Caco-2 (cell line): ENCODE data around the gene TSHZ2. TPM values are rescaled to one million over a fixed set of nuclear protein-coding genes. Genes with fewer than 3 reads are reported as not detected.

Experiments
- BruUV-seq: library from RNA; stranded (reverse); fragments of 400-500 nt; replicated peaks from 2 replicates; lab custom pipeline; 2021; lab: Mats Ljungman, UMichigan
- CTCF ChIA-PET: fragments of 300-600 bp; sonication (Branson Sonifier 250); formaldehyde crosslinking; loops from one replicate; lab custom pipeline; 2022; ENCODE audit warnings: antibody characterized with exemption; lab: Charles Lee
- POLR2A ChIA-PET: fragments of 300-600 bp; sonication (Branson Sonifier 250); formaldehyde crosslinking; loops from one replicate; lab custom pipeline; 2022; ENCODE audit warnings: antibody characterized with exemption; lab: Charles Lee
- DNase-seq, 2 experiments: peaks; one replicate each; pipeline versions ENCODE4 v3.0.0 to v3.0.0-alpha.2; 2020 to 2022
- H3K27me3 ChIP-seq: replicated peaks from 2 replicates; pipeline ENCODE4 v1.6.0; 2011; ENCODE audit warnings: low read length; ENCODE audit not compliant: control insufficient read depth, insufficient read depth
- H3K36me3 ChIP-seq: 2 replicates; pipeline ENCODE4 v1.5.1; 2011; ENCODE audit warnings: low read length; ENCODE audit not compliant: control insufficient read depth, insufficient read depth
- H3K4me1 ChIP-seq: fragments of 250-450 bp; sonication (Bioruptor Pico); 2 replicates; pipeline ENCODE4 v1.5.1; 2020; ENCODE audit warnings: mild to moderate bottlenecking
- H3K4me3 ChIP-seq: 2 replicates; pipeline ENCODE4 v1.5.1; 2011; ENCODE audit warnings: low read depth, mild to moderate bottlenecking, control low read depth, low read length
- H3K9me3 ChIP-seq: fragments of 250-450 bp; sonication (Bioruptor Pico); 2 replicates; pipeline ENCODE4 v1.5.1; 2020; ENCODE audit warnings: mild to moderate bottlenecking, moderate library complexity
- H3K27ac Mint-ChIP-seq: one replicate; pipeline ENCODE4 v1.8.0; 2022; ENCODE audit warnings: mixed read lengths; ENCODE audit not compliant: unreplicated experiment
- H3K27me3 Mint-ChIP-seq: one replicate; pipeline ENCODE4 v1.8.0; 2022; ENCODE audit warnings: mixed read lengths; ENCODE audit not compliant: insufficient read depth, unreplicated experiment
- H3K36me3 Mint-ChIP-seq: one replicate; pipeline ENCODE4 v1.8.0; 2022; ENCODE audit warnings: mild to moderate bottlenecking, mixed read lengths; ENCODE audit not compliant: insufficient read depth, unreplicated experiment
- H3K4me1 Mint-ChIP-seq: one replicate; pipeline ENCODE4 v1.8.0; 2022; ENCODE audit warnings: low read depth, mixed read lengths; ENCODE audit not compliant: unreplicated experiment
- H3K4me3 Mint-ChIP-seq: one replicate; pipeline ENCODE4 v1.8.0; 2022; ENCODE audit warnings: mild to moderate bottlenecking, moderate library complexity, mixed read lengths; ENCODE audit not compliant: unreplicated experiment
- H3K9me3 Mint-ChIP-seq: one replicate; pipeline ENCODE4 v1.8.0; 2022; ENCODE audit warnings: mixed read lengths; ENCODE audit not compliant: unreplicated experiment
- intact Hi-C: fragments of 100-400 bp; cut with micrococcal nuclease; formaldehyde crosslinking; loops from one replicate; pipeline ENCODE4 v1.10.0; 2022; ENCODE audit not compliant: unreplicated experiment
- total RNA-seq: library from RNA; stranded (reverse); gene quantifications from 2 replicates; pipeline ENCODE4 v1.2.3, GENCODE V29; 2022
- TF ChIP-seq, protein P1 (sequence below), 2 experiments: fragments of 200-600 bp in 1 of 2; IDR thresholded peaks; 1 replicate in 1 of 2; 2 replicates in 1 of 2; pipeline versions ENCODE4 v1.5.1 to v1.8.0; 2011 to 2022; ENCODE audit warnings: antibody characterized with exemption in 1 of 2, control low read depth in 1 of 2, inconsistent platforms in 1 of 2, low read depth in 1 of 2, low read length in 1 of 2, mild to moderate bottlenecking in 1 of 2, moderate library complexity in 1 of 2; ENCODE audit not compliant: insufficient read depth in 1 of 2, severe bottlenecking in 1 of 2, unreplicated experiment in 1 of 2

The TSHZ2 gene
- total RNA-seq, 1 experiment from 2014 or later, result 0.07 TPM

DNA sequence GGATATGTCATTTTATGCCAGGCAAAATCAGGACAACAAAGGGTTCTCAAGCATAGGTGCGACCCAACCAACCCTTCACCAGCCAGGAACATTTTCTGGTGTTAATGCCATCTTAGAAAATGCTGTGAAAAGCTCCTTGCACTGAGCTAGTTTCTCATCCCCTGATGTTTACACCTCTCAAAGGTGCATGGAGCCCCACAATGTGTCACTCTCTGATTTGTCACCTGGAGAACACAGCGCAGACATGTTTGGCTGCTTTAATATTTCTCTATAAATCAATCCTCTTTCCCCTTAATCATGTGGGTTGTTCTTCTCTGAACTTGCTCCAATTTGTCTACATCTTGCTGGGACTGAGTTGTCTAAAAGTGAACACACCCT is 244.3 kb downstream of the TSHZ2 start:
- Mint-ChIP-seq H3K27me3 (peaks cover 26% of the 10 kb centered on the region), H3K36me3 (no peaks in the 10 kb centered on the region), H3K9me3 (no peaks in the 10 kb centered on the region), H3K4me3 (no peak overlapping the region), H3K4me1 (no peaks in the 10 kb centered on the region), H3K27ac (no peak overlapping the region)
- intact Hi-C loops, result loop anchor here (2.0 to 5.0 kb wide), 4 partner anchors 330 to 1024 kb away; partner anchors contain the start of gene ZFP64
- Histone ChIP-seq H3K9me3 (no peaks in the 10 kb centered on the region), H3K4me1 (no peaks in the 10 kb centered on the region), H3K4me3 (no peak overlapping the region), H3K36me3 (no peaks in the 10 kb centered on the region), H3K27me3 (peaks cover 2% of the 10 kb centered on the region; the same call in 1 of the 2 replicates)
- TF ChIP-seq, protein P1, sequence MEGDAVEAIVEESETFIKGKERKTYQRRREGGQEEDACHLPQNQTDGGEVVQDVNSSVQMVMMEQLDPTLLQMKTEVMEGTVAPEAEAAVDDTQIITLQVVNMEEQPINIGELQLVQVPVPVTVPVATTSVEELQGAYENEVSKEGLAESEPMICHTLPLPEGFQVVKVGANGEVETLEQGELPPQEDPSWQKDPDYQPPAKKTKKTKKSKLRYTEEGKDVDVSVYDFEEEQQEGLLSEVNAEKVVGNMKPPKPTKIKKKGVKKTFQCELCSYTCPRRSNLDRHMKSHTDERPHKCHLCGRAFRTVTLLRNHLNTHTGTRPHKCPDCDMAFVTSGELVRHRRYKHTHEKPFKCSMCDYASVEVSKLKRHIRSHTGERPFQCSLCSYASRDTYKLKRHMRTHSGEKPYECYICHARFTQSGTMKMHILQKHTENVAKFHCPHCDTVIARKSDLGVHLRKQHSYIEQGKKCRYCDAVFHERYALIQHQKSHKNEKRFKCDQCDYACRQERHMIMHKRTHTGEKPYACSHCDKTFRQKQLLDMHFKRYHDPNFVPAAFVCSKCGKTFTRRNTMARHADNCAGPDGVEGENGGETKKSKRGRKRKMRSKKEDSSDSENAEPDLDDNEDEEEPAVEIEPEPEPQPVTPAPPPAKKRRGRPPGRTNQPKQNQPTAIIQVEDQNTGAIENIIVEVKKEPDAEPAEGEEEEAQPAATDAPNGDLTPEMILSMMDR (IDR thresholded peaks at IDR 0.05; ENCODE audit: insufficient read depth in 1 of 2, low read depth in 1 of 2, low read length in 1 of 2, severe bottlenecking in 1 of 2, unreplicated experiment in 1 of 2), result no peak
- ChIA-PET CTCF (interaction anchor here (1.0 to 1.3 kb wide), 2 partner anchors 331 to 469 kb away, joined by 3 to 6 read pairs; no protein-coding TSS in a partner anchor), POLR2A (no interaction called here)
- no TSS peak for BruUV-seq
- DNase-seq, result no peak

DNA sequence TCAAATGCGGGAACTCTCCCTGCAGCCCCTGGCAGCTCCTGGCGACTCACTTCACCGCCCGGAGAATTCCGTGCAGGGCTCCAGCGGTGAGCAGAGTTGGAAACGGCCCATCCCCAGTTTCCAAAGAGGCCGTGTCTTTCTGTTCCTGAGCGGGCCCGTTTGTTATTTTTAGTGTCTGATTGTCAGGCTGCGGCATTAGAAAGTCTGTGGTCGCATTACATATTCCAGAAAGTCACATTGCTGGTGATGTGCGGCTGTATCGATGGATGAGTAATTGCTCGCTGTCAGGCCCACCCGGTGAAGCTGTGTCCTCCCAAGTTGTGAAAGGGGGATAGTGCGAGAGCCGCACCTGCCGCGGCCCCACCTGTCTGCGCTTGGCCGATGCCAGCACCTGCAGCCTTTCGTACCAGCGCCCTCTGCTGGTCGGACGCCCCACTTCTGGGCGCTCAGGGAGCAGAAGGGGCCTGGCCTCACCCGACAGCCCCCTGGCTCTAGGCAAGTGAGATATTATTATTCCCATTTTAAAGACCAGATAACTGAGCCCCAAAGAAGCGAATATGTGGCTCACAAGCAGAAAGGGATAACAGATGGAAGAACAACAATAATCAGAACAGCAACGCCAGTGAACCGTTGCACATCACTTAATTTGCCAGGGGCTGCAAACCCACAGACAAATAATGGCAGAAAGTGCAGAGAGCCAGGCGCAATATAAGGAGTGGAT is 244.9 kb downstream of the TSHZ2 start:
- TF ChIP-seq, protein P1 (IDR thresholded peaks at IDR 0.05; ENCODE audit: insufficient read depth in 1 of 2, low read depth in 1 of 2, low read length in 1 of 2, severe bottlenecking in 1 of 2, unreplicated experiment in 1 of 2), result peak; percentile 99 to 100
- peaks cover 2% of the 10 kb centered on the region; the same call in 1 of the 2 replicates for H3K27me3 ChIP-seq
- DNase-seq, result peak; percentile 79 to 92
- no peak overlapping the region for H3K27ac Mint-ChIP-seq
- CTCF ChIA-PET, result interaction anchor here (1.0 to 1.3 kb wide), 2 partner anchors 331 to 469 kb away, joined by 3 to 6 read pairs; no protein-coding TSS in a partner anchor
- no peaks in the 10 kb centered on the region for H3K4me1 Mint-ChIP-seq
- H3K9me3 Mint-ChIP-seq, result no peaks in the 10 kb centered on the region
- H3K4me3 ChIP-seq, result no peak overlapping the region
- no peaks in the 10 kb centered on the region for H3K36me3 ChIP-seq
- POLR2A ChIA-PET, result no interaction called here
- peaks cover 26% of the 10 kb centered on the region for H3K27me3 Mint-ChIP-seq
- H3K4me1 ChIP-seq, result no peaks in the 10 kb centered on the region
- H3K36me3 Mint-ChIP-seq, result no peaks in the 10 kb centered on the region
- intact Hi-C loops, result loop anchor here (1.0 to 5.0 kb wide), 5 partner anchors 59 to 1025 kb away; partner anchors contain the start of gene ZFP64
- BruUV-seq, result no TSS peak
- H3K9me3 ChIP-seq, result no peaks in the 10 kb centered on the region
- H3K4me3 Mint-ChIP-seq, result no peak overlapping the region

DNA sequence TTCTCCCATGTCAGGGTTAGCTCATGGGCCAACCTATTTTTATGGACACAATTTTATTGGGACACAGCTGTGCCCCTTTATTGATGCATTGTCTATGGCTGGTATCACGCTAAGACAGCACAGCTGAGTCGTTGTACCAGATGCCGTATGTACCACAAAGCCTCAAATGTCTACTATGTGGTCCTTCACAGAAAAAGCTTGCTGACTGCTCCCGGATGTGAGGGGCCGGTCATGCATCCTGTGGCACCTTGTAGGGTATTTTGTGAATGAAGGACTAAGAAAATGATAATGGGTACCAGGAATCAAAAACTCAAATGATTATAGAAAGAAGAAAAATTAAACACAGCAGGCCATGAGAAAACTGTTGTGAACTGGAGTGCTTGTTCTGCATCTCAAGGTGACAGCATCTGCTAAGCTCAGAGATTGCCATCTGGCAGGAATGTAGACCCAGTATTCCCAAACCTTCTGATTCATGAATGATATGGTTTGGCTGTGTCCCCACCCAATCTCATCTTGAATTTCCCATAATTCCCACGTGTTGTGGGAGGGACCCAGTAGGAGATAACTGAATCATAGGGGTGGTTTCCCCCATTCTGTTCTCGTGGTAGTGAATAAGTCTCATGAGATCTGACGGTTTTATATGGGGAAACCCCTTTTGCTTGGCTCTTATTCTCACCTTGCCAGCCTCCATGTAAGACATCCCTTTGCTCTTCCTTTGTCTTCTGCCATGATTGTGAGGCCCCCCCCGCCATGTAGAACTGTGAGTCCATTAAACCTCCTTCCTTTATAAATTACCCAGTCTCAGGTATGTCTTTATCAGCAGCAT is 248.5 kb downstream of the TSHZ2 start:
- Mint-ChIP-seq H3K27me3 (peaks cover 17% of the 10 kb centered on the region), H3K9me3 (no peaks in the 10 kb centered on the region), H3K4me3 (no peak overlapping the region), H3K4me1 (no peaks in the 10 kb centered on the region), H3K27ac (no peak overlapping the region), H3K36me3 (no peaks in the 10 kb centered on the region)
- ChIA-PET CTCF (interaction anchor here (0.6 to 1.4 kb wide), 3 partner anchors 9 to 327 kb away, joined by 3 to 12 read pairs (median 6); no protein-coding TSS in a partner anchor), POLR2A (no interaction called here)
- intact Hi-C loops, result no loop called here
- TF ChIP-seq, protein P1 (IDR thresholded peaks at IDR 0.05; ENCODE audit: insufficient read depth in 1 of 2, low read depth in 1 of 2, low read length in 1 of 2, severe bottlenecking in 1 of 2, unreplicated experiment in 1 of 2), result no peak
- no peak for DNase-seq
- Histone ChIP-seq H3K27me3 (0 out of 2 replicates have a peak, but pooled peaks cover 2% of the 10 kb centered on the region), H3K9me3 (no peaks in the 10 kb centered on the region), H3K36me3 (no peaks in the 10 kb centered on the region), H3K4me3 (no peak overlapping the region), H3K4me1 (no peaks in the 10 kb centered on the region)
- BruUV-seq, result no TSS peak
